LNCaP clone FGC (cell line): Measurements from ENCODE around the gene MAPK11.

Source experiments
- DNase-seq: peaks from one replicate; pipeline ENCODE4 v3.0.0-alpha.2; 2011; ENCODE audit warnings: low read depth
- H3K4me3 ChIP-seq: 2 replicates; pipeline ENCODE4 v1.5.1; 2011; ENCODE audit warnings: mild to moderate bottlenecking, low read depth, low read length, control low read depth
- TF ChIP-seq, protein P1 (sequence below): IDR thresholded peaks from 2 replicates; pipeline ENCODE4 v1.5.1; 2012; ENCODE audit warnings: mild to moderate bottlenecking; ENCODE audit not compliant: control insufficient read depth, insufficient read depth; ENCODE audit errors: extremely low read depth

Gene MAPK11

DNA sequence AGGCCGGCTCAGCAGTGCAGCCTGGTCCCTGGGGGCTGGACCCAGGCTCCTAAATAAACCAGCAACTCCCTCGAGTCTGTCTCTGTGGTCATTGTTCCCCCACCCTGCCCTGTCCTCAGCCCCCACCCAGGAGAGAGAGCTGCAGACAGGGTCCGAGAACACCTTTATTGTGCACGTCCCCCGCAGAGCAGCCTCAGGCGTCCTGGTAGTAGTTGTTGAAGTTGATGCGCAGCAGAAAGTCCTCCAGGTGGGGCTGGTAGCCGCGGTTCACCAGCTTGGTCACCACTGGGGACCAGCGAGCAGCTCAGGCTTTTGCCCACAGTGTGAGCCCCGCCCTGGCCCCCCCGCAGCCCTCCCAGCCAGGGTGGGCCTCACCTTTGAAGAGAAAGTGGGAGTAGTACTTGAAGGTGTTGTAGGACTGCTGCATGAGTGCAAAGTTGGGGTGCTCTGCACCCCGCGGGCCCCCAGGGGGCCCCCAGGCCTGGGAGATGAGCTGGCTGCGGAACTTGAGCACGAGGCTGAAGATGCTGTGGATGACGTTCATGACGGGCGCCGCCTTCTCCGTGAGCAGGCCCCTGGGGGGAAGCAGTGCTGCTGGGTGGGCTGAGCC is 52.5 kb downstream of the MAPK11 start:
- DNase-seq, result no peak
- TF ChIP-seq, protein P1, sequence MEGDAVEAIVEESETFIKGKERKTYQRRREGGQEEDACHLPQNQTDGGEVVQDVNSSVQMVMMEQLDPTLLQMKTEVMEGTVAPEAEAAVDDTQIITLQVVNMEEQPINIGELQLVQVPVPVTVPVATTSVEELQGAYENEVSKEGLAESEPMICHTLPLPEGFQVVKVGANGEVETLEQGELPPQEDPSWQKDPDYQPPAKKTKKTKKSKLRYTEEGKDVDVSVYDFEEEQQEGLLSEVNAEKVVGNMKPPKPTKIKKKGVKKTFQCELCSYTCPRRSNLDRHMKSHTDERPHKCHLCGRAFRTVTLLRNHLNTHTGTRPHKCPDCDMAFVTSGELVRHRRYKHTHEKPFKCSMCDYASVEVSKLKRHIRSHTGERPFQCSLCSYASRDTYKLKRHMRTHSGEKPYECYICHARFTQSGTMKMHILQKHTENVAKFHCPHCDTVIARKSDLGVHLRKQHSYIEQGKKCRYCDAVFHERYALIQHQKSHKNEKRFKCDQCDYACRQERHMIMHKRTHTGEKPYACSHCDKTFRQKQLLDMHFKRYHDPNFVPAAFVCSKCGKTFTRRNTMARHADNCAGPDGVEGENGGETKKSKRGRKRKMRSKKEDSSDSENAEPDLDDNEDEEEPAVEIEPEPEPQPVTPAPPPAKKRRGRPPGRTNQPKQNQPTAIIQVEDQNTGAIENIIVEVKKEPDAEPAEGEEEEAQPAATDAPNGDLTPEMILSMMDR, result no peak
- H3K4me3 ChIP-seq, result no peak overlapping the region

DNA sequence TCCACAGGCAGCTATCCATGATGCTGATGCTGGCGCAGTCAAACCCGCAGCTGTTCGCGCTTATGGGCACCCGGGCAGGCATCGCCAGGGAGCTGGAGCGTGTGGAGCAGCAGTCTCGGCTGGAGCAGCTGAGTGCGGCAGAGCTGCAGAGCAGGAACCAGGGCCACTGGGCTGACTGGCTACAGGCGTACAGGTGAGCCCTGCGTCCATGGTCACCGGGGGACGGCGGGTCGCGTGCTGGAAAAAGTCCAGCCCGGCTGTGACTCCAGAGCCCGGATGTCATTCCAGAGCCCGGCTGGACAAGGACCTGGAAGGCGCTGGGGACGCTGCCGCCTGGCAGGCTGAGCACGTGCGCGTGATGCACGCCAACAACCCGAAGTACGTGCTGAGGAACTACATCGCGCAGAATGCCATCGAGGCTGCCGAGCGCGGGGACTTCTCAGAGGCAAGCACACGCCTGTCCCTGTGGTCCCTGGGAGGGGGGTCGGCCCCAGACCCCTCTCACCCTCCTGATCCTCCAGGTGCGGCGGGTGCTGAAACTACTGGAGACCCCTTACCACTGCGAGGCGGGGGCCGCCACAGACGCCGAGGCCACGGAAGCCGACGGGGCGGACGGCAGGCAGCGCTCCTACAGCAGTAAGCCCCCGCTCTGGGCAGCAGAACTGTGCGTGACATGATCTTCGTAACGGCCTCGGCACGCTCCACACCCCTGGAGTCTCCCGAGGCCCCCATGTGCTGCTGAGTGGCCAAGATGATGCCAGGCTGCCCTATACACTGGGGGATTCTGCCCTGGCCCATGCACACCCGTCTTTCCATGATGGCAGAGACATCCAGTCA is 53.3 kb downstream of the MAPK11 start:
- DNase-seq, result no peak
- H3K4me3 ChIP-seq, result no peak overlapping the region
- TF ChIP-seq, protein P1, result no peak

DNA sequence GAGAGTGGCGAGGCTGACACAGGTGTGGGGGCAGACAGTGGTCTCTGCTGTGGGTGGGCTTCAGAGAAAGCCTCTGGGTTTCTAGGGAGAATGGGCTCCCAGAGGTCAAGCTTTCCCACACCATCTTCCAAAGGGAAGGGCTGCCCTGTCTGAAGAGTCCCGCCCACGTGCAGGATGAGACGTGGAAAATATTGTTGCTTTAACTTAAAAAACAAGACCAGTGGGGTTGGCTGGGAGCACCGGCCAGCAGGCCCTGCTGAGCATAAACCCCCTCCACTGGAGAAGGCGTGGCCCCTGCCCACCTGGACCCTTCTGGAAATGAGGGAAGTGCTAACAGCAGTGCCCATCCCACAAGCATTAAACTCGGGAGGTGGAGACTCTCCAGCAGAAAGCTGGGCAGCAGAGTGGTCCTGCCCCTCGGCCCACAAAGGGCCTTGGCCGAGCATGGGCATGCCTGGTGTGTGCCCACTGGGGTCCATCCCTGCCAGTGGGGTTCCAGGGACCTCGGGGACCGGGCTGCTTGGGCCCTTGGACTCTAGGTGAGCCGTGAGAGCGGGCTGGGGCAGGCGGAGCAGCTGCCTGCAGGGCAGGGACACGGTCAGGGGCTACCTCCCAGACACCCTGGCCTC is 54.0 kb downstream of the MAPK11 start:
- no peak for DNase-seq
- TF ChIP-seq, protein P1, result no peak
- H3K4me3 ChIP-seq, result no peak overlapping the region

DNA sequence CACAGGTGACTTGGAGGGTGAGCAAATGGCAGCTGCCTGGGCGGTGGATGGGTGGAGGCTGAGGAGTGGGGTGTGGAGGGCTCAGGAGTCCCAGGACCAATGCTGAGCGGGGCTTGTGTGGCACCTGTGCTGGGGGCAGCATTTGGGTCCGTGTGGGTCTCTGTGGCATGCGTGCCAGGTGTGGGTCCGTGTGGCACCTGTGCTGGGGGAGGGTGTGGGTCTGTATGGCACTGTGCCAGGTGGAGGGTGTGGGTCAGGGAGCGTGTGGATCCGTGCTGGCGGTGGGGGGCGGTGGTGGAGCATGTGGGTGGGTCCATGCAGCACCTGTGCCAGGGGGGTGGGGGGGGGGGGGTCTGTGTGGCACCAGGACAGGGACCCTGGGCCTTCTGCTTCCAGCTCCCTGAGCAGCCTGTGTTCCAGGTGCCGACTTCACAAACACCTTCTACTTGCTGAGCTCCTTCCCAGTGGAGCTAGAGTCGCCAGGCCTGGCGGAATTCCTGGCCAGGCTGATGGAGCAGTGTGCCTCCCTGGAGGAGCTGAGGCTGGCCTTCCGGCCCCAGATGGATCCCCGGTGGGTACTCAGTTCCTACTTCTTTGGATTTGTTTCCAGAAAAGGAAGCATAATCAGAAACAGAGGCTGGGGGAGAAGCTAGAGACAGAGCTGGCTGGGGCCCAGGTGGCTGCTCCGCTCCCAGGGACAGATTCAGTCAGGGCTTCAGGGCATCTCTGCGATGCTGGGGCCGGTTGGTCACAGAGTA is 54.7 kb downstream of the MAPK11 start:
- H3K4me3 ChIP-seq, result no peak overlapping the region
- DNase-seq, result no peak
- TF ChIP-seq, protein P1, result no peak
